Fibroblast of skin of left biceps (primary cell): ENCODE measurements around the gene SLC16A11.
"Not testable (repeated sequence)": the region's sequence is repeated elsewhere in the genome, so short reads cannot be mapped to it uniquely, and the experiment has no call there.

Source experiments
- DNase-seq, 2 experiments: peaks; one replicate each; pipeline ENCODE4 v3.0.0-alpha.2; 2013; ENCODE audit warnings: low read depth in 2 of 2

Gene SLC16A11

DNA sequence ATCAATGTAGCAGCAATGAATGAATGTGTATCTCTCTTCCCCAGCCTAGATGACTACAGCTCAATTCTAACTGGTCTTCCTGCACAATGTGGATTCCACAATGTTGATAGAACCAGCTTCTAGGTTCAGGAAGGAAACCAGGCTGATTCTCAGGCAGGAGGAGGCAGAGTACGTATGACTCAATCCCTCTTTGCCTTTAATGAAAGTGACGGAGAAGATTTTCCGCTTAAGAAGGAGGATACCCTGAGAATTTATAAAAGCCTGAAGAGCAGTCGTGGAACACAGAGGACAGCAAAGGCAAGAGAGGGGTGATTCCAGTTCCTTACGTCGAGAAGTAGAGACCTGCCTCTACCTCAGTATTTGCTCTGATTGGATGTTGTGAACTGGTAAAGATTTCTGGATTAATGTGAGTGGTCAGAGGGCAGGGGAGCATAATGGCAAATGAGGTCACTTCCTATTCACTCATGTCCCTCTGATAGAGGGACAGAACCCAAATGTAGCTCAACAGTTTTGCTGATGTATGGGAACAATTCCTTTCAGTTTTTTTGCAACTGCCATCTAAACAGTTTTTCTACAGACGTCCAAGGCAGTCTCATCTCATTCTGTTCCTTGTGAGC, 15.0 kb upstream of the SLC16A11 start:
- DNase-seq, result no peak

DNA sequence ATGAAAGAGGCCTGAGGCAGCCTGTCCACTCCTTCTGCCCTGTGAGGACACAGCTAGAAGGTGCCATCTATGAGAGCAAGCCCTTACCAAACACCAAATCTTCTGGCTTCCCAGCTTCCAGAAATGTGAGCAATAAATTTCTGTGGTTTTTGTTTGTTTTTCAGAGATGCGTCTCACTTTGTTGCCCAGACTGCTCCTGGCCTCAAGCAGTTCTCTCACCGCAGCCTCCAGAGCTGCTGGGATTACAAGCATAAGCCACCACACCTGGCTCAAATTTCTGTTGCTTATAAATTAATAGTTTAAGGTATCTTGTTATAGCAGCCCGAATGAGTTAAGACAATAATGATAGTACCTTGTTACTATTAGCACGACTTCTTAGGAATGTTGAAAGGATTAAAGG, 12.5 kb upstream of the SLC16A11 start:
- no peak for DNase-seq

DNA sequence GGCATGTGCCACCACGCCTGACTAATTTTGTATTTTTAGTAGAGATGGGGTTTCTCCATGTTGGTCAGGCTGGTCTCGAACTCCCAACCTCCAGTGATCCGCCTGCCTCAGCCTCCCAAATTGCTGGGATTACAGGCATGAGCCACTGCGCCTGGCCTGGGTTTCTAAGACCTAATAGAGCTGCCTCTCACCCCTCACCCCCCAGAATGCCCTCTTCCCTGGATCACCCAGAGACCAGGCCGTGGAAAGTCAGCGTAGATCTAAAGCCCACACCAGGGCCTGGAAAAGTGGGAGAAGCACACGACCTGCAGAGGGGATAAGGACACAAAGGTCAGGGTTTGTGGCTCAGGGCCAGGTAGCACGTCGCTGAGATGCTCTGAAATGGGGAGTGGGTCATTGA, 6.7 kb upstream of the SLC16A11 start:
- not testable (repeated sequence) for DNase-seq

DNA sequence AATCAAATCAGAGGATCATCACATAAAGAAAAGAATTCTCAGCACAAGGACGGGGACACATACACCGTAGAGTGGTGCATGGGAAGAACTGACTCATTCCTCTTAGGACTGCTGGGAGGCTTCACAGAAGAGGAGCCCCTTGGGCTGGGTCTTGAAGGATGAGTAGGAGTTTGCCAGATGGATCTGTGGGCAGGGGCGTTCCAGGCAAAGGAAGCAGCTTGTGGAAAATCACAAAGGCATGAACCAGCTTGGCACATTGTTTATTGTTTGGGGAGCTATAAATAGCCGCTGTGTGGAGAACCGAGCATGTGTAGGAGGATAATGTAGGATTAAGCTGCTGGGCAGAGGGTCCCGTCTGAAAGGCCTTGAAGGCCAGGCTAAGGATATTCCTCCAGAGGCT, 5.1 kb upstream of the SLC16A11 start:
- no peak for DNase-seq

DNA sequence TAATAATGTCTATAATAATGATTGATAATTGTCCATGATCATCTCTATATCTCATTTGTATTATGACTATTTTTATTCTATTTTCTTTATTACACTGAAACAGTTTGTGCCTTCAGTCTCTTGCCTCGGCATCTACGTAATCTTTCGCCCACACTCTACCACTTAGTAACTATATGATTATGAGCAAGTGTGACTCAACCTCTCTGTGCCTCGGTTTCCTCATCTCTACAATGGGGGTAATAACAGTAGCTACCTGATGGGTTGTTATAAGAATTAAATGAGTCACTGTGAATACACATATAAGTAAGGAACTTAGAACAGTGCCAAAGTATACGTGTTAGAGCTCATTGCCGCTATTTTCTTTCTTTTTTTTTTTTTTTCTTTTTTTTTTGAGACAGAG, 3.7 kb upstream of the SLC16A11 start:
- no peak for DNase-seq

DNA sequence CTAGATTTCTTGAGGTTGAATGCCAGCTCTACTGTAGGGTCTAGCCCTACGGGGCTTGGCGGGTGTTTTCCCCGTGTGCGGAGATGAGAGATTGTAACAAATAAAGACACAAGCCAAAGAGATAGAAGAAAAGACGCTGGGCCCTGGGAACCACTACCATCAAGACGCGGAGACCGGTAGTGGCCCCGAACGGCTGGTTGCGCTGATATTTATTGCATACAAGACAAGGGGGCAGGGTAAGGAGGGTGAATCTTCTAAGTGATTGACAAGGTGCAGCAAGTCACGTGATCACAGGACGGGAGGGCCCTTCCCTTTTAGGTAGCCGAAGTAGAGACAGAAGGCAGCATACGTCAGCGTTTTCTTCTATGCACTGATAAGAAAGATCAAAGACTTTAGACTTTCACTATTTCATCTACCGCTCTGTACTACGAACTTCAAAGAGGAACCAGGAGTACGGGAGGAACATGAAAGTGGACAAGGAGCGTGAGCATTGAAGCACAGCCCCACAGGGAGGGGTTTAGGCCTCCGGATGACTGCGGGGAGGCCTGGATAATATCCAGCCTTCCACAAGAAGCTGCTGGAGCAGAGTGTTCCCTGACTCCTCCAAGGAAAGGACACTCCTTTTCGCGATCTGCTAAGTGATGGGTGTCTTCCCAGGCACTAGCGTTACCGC, 3.0 kb upstream of the SLC16A11 start:
- not testable (repeated sequence) for DNase-seq

DNA sequence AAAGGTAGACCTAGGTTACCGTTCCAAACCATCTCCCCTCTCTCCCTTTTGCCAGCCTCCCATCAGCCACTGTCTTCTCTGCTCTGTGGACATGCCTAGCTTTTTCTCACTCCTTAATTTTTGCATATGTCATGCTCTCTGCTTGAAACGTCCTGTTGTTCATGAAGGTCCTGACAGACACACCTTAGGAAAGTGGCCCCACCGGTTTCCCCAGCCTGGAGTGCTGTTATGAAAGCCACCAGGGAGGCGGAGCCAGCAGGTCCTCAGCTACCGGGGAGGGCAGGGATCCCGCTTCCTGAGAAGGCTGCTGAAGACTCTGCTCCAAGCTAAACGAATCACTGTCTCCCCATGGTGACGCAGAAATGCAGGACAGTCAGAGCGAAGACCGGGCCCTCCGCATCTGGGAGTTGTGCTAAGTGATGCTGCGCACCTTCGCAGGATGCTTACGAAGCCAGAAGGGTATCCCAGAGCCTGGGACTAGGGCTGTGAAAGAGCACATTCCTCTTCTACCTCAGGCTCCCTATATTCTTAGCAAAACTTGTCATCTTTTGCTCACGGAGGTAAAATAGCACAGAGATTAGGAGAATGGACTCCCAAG, 2.3 kb upstream of the SLC16A11 start:
- DNase-seq, result no peak

DNA sequence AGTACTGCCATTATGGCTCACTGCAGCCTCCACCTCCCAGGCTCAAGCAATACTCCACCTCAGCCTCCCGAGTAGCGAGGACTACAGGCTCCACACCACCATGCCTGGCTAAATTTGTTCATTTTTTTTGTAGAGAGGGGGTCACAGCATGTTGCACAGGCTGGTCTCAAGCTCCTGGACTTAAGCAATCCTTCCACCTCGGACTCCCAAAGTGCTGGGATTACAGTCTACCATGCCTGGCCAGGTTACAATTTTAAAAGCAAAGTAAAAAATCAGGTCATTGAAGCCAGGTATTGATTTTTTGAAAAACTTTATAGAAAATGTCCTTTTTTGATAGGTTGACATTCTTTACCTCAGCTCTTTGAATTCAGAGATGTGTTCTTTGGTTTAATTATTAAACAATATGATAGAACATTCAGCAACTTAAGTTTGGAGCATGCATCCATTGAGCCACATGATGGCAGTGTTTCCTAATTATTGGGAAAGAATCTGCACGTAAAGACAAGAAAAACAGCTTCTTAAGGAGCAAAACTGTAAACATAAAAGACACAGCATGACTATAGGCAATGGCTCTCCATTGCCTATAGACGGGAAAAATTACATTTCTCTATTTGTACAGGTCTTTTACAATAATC, 1.7 kb upstream of the SLC16A11 start:
- peak; percentile 42 for DNase-seq

DNA sequence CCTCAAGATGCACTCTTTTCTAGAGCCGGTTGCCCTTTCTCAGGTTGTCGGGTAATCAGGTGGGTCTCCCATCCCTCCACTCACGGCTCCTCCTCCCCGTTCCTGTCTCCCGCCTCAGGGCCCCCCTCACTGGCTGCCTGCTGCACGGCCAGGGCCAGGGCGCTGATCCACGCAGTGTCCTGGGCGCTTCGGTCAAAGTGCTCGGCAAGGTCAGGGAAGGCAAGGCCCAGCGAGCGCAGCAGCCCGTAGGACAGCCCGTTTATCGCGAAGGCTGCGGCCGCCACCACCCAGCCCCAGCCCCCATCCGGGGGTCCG, 753 bp downstream of the SLC16A11 start:
- no peak for DNase-seq

DNA sequence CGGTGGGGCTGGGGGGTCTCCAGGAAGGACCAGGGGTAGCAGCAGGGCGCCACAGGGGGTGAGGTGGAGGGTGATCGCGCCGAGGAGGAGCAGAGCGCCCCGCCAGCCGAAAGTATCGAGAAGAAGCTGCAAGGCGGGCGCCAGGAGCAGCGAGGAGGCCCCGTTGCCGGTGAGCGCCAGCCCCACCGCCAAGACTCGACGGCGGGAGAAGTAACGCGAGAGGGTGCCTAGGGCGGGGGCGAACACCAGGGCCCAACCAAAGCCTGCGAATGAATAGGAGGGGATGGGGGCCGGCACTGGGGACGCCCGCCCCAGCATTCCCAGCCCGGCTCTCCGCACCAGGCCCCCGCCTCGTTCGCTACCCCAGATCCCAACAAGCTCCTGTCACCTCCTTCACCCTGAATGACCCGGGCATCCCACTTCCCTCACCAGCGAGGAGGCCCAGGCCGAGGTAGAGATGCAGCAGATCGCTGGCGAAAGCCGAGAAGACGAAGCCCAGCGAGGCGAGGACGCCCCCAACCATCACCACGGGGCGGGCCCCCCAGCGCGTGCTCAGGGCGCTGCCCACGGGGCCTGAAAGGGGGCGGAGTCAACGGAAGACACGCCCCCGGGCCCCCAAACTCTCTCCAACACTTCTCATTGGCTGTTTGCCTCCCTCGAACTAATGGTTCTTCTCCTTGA, 1.3 kb downstream of the SLC16A11 start:
- DNase-seq, result no peak

DNA sequence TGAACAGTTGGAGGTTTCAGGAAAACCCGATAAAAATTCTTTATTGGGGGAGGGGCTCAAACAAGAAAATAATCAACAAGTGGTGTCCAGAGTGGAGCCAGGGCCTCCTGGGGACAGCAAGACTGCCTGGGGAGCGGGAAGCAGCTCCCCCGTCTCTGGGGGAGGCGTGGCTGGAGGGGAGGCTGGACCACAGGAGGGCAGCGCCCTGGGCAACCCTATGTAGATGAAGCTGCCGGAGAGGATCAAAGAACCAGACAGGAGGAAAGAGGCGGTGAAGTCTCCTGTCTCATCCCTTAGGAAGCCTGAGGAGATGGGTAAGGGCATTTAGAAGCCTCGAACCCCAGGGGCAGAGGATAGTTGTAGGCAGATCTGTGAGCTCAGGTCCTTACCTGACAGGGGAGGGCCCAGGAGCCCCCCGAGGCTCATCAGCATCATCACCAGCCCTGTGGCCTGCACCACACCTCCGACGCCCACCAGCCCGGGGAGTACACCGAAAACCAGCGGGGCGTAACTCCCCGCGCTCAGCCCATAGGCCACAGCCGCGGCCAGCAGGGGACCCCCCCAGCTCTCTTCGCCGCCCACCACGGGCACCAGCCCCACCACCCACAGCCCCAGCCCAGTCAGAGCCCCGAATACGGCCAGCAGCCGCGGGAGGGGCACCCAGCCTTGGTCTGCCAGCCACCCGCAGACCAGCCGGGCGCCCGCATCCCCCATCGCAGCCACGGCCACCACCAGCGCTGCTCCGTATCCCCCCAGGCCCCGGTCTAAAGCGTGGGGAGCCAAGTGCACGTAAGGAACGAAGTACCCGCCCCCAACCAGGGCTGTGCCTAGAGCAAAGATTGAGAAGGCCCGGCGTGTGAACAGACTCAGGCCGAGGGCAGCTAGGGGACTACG, 2.0 kb downstream of the SLC16A11 start:
- DNase-seq, result no peak

DNA sequence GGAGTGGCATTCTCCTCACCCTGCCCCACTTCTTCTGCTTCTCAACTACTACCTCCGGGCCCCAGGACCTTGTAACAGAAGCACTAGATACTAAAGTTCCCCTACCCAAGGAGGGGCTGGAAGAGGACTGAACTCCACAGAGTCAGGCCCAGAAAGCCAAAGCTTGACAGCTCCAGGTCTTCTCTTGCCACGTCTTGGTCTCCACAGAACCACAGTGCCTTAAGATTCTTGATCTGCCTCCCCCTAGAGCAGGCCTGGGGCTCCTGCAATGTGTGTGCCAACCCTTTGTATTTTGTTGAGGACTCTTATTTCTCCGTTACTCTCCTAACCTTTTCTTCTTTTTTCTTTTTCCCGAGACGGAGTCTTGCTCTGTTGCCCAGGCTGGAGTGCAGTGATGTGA, 4.1 kb downstream of the SLC16A11 start:
- no peak for DNase-seq

DNA sequence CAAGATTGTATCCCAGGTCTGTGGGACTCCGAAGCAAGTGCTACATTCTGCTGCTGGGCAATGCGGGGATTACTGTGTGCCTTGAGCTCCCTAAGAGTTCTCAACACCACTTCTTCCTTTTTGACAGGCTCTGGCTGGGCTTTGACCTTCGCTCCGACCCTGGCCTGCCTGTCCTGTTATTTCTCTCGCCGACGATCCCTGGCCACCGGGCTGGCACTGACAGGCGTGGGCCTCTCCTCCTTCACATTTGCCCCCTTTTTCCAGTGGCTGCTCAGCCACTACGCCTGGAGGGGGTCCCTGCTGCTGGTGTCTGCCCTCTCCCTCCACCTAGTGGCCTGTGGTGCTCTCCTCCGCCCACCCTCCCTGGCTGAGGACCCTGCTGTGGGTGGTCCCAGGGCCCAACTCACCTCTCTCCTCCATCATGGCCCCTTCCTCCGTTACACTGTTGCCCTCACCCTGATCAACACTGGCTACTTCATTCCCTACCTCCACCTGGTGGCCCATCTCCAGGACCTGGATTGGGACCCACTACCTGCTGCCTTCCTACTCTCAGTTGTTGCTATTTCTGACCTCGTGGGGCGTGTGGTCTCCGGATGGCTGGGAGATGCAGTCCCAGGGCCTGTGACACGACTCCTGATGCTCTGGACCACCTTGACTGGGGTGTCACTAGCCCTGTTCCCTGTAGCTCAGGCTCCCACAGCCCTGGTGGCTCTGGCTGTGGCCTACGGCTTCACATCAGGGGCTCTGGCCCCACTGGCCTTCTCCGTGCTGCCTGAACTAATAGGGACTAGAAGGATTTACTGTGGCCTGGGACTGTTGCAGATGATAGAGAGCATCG, 5.6 kb downstream of the SLC16A11 start:
- DNase-seq, result no peak

DNA sequence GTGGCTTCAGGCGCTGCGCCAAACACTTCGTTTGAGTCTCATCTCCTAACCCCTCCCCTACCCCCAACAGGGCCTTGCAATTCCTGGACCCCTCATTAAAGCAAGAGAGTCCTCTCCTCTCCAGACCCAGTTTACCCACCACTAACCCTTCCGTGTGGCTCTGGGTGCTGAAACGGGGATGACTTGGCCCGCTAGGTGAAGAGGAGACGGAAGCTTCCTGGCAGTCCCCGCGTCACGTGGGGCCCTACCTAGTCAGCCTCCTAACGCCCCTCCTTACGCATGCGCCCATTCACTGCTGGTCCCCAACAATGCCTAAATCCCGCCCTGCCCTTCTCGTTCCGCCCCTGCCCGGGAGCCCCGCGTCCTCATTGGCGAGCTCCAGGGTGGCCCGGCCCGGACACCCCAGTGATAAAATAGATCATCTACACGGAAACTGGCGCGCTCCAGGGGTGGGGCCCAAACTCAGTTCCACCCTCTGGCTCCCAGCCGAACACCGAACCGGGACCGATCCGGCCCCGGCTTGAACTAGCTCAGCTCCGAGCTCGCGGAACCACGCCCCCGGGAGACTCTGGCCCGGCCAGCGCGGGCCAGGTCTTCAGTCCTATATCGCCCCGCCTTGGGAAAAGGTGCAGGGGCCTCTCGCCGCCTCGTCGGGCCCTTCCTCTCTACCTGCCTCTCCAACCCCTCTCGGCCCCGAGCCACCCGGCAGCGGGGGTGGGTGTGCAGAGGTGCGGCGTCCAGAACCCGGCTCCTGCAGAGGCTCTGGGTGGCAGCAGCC, 8.1 kb downstream of the SLC16A11 start, which contains the start of gene SLC16A13:
Gene SLC16A13, plus strand, starts transcription at position 425 of the 778 bp plus-strand sequence. CDS start 368 bp downstream, outside the sequence.
- DNase-seq, result peak; percentile 86 to 87

DNA sequence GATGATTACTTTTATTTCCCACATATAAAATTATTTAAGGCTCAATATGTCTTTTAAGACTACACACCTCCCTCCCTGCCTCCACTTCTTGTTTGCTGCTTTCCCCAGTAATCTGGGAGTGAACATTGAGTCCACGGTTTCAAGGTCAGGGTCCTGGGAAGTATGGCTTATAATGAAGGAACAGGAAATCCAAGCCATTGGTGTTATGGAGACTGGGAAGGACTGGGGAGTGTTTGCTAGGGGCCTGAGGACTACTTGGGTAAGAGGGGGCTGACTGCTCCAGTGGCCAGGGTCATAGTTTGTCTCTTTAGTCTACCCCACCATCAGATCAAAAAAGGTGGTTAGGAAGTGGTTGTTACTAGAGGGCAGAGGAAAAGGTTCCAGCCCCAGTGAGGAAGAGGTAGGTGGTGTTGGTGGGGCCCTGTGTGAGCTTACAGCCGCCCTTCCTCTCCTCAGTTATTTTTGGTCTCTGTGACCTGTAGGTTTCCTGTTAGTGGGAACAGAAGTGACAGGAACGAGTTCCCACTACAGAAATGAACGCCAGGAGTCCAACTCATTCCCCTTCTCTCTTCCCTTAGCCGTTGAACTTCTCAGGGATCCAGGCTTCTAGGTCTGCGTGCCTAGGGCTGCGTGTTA, 8.8 kb downstream of the SLC16A11 start:
- no peak for DNase-seq

DNA sequence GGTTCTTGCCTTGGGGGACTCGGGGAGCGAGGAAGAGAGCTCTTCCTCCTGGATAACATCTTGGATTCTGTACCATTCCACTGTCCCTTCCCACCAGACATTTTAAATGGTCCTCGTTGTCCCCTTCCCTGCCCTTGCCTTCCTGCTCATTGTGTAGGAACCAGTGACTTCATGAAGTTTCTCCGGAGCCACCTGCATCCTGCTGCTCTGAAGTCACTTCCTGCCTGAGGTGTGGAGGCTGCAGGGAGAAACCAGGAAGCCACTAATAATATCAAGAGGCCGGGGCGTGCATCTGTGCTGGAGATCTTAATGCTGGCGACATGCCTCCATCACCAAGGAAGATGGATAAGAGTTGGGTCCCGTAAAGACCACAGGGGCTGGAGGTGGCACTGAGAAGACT, 14.2 kb downstream of the SLC16A11 start:
- DNase-seq, result no peak

DNA sequence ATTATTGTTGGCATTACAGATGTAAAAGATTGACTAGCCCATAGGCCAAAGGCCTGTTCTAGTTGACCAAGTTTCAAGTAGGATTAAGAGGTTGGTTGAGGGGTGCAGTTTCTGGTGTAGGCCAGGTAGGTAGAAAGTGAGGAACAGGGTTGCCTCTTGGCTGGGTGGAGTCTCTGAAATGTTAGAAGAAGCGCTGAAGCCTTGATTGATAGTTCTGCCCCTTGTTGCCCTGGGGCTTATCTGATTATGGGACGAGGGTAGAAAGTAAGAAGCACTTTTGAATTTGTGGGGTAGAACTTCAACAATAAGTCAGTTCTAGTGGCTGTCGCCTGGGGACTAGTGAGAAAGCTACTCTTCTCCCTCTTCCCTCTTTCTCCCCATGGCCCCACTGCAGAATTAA, 14.8 kb downstream of the SLC16A11 start:
- no peak for DNase-seq

DNA sequence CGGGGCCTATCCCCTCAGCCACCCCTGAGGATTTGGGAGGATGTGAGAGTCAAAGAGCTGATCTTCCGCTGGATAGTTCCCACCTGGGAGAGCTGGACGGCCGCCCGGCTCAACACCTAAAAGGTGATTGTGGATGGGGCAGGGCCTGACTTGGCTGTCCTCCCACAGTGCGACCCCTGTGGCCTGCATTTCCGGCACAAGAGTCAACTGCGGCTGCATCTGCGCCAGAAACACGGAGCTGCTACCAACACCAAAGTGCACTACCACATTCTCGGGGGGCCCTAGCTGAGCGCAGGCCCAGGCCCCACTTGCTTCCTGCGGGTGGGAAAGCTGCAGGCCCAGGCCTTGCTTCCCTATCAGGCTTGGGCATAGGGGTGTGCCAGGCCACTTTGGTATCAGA, 16.6 kb downstream of the SLC16A11 start:
- DNase-seq, result no peak

DNA sequence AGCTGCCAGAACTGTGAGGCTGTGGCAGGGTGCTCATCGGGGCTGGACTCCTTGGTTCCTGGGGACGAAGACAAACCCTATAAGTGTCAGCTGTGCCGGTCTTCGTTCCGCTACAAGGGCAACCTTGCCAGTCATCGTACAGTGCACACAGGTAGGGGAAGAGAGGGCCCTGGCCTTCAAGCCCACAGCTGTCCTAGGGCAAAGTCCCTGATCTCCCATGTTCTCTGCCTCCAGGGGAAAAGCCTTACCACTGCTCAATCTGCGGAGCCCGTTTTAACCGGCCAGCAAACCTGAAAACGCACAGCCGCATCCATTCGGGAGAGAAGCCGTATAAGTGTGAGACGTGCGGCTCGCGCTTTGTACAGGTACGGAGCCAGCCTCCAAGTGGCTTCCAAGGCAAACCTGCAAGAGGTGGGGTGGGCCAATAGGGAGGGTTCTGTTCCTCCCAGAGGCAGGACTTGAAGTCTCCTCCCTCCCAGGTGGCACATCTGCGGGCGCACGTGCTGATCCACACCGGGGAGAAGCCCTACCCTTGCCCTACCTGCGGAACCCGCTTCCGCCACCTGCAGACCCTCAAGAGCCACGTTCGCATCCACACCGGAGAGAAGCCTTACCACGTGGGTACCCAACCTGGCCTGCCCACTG, 17.3 kb downstream of the SLC16A11 start:
- no peak for DNase-seq
